Fibroblast of peridontal ligament (primary cell): ENCODE results near the gene ALS2.
A peak's percentile ranks its signal among the peaks of the same experiment; 100 is the strongest.
"Not testable (repeated sequence)": the region's sequence is repeated elsewhere in the genome, so short reads cannot be mapped to it uniquely, and the experiment has no call there.

Source experiments
- DNase-seq: peaks from one replicate; pipeline ENCODE4 v3.0.0-alpha.2; 2010; ENCODE audit errors: extremely low read depth

ALS2 gene

GRCh38 chr2:201780674-201781493 is at the start of gene ALS2:
ALS2 (minus strand) TSS chr2:201780933; CDS start chr2:201768885, 12,048 bp downstream.
- DNase-seq = peak; percentile 99

DNA sequence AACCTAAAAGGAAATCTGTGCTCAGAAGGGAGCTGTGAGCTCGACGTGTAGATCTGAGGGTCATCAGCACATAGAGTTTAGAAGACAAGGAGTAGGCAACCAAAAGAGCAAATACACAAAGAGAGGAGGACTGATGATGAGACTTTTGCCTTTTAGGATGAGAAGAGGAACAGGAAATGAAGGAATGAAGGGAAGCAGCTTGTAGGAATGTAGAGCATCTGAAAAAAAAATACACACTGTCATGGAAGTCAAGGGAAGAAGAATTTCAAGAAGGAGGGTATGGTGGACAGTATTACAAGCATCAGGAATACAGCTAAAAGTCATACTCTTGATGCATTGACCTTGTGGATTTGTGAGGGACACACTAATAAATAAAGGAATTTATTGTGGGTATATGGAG is 47.5 kb upstream of the ALS2 start:
- no peak for DNase-seq

DNA sequence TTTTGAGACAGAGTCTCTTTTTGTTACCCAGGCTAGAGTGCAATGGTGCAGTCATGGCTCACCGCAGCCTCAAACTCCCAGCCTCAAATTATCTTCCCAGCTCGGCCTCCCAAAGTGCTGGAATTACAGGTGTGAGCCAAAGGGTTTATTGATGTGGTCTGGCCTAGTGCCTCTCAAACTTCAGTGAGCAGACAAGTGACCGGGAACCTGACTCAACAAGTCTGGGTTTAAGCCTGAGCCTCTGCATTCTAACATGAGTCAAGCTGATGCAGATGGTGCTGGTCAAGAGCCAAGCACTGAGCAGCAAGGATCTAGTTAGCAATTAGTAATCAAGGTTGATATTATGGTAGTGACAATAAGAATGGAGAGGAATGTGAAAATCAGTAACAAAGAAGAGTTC is 46.9 kb upstream of the ALS2 start:
- no peak for DNase-seq

- DNase-seq = no peak
Measured at GRCh38 chr2:201824212-201824611, 43.5 kb upstream of the ALS2 start.

DNA sequence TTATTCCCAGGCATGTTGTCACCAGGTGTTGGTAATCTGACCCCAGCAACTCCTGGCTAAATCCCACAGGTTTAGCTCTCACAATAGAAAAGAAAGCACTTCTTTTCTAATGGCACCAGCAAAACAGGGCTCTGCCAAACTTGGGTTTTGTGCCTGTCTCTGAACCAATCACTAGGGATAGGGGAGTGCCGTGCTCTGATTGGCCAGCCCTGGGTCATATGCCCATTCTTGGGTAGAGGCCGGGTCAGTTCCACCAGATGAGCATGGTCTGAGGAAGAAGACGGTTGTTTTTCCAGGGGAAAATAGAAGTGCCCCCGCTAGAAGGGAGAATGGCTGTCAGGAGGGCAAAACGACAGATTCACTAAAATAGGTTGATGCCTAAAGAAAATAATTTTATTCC is 40.3 kb upstream of the ALS2 start:
- no peak for DNase-seq

GRCh38 chr2:201820383-201821007 is 39.8 kb upstream of the ALS2 start:
- DNase-seq = no peak

DNA sequence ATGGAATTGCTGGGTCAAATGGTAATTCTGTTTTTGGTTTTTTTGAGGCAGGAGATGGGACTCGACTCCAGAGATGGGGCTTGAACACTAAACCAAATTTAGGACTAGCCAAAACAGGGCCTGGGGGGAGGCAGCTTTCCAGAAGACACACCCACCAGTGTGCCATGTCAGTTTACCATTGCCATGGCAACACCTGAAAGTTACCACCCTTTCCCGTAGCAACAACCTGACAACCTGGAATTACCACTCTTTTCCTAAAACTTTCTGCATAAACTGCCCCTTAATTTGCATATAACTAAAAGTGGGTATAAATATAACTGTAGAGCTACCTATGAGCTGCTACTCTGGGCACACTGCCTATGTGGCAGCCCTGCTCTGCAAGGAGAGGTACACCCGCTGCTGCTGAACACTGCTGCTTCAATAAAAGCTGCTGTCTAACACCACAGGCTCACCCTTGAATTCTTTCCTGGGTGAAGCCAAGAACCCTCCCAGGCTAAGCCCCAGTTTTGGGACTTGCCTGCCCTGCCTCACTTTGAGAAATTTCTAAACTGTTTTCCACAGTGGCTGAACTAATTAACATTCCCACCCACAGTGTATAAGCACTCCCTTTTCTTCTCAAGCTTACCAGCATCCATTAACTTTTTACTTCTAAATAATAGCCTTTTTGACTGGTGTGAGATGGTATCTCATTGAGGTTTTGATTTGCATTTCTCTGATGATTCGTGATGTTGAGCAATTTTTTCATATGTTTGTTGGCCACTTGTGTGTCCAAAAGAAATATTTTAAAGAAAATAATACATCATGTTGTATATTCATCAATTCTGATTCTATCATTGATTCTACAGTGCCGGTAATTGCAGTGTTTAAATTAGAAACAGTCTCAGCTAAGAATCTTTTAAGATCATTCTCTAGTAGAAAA is 36.2 kb upstream of the ALS2 start:
- DNase-seq = peak; percentile 47

GRCh38 chr2:201813996-201814760 is 33.4 kb upstream of the ALS2 start:
- peak; percentile 70 for DNase-seq

DNA sequence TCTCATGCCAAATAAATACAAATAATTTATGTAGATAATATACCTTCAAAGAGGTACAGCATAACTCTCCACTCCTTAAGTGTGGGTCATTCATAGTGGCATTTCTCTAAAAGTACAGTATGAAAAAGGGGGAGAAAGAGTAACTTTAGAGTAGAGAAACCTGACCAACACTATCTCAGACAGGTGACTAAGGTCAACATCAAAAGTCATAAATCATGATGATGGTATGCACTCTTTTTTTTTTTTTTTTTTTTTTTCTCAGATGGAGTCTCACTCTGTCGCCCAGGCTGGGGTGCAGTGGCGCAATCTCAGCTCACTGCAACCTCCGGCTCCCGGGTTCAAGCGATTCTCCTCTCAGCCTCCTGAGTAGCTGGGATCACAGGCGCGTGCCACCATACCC is 29.9 kb upstream of the ALS2 start:
- DNase-seq = not testable (repeated sequence)

GRCh38 chr2:201809633-201810032 is 28.9 kb upstream of the ALS2 start:
- DNase-seq = no peak

GRCh38 chr2:201808027-201808426 is 27.3 kb upstream of the ALS2 start:
- no peak for DNase-seq

GRCh38 chr2:201807452-201807999 is 26.8 kb upstream of the ALS2 start:
- DNase-seq = peak; percentile 98

GRCh38 chr2:201806442-201807170 is 25.9 kb upstream of the ALS2 start, which contains the start of gene CDK15:
CDK15 (plus strand) TSS chr2:201806537; CDS start chr2:201806665, 128 bp downstream.
- peak; percentile 62 for DNase-seq

DNA sequence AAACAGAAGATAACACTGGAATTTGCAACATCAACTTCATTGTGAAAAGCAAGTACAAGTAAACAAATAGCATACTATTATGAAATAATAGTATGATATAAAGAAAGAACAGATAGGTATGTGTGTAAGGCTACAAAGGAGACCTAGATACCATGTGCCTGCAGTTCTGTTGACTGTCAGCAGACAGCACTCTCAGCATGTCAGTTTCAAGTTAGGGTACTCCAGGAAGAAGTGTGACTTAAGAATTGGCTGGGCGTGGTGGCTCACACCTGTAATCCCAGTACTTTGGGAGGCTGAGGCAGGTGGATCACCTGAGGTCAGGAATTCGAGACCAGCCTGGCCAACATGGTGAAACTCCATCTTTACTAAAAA is 18.2 kb upstream of the ALS2 start:
- peak; percentile 67 for DNase-seq

GRCh38 chr2:201798252-201798913 is 17.6 kb upstream of the ALS2 start:
- peak; percentile 96 for DNase-seq

DNA sequence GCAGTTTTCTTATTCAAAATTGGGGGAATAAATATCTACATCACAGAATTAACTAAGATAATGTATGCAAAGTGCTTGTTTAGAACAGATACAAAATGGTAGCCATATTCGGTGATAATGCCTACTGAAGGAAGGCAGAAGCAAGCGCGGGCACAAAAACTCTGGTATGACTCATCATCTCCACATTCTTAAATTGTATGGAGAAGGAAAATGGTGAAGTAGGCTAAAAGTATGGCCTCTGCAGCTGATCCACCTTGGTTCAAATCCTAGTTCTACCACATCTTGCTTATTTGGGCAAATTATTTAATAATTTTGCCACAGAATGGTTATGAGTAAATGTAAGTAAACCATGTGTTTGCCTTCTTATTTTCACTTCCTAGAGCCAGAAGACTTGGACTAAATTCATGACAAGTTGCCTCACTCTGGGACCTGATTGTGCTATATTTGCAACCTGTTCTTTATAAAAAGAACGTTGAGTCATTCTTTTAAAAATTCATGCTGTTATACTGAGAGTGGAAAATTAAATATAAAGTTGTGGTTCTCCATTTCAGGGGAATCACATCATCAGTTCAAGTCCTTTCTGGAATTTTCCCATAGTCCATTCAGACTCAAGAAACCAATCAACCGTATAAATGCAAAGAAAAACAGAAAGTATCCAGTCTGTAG is 16.6 kb upstream of the ALS2 start:
- DNase-seq = peak; percentile 97

DNA sequence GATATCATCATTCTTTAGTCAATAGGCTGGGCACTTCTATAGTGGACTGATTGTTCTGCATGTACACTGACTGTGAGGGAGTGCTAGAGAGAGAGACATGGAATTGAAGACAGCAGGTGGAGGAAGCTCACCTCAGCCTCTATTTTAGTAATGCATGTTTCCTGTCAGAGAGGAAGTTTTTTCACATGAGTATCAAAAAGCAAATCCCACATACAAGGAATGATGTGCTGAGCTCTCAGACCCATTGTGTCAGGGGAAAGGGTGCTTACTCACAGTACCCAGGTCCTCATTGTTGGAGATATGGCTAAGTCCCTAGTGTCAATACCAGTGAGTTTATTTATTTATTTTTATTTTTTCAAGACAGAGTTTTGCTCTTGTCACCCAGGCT is 15.7 kb upstream of the ALS2 start:
- DNase-seq = no peak

DNA sequence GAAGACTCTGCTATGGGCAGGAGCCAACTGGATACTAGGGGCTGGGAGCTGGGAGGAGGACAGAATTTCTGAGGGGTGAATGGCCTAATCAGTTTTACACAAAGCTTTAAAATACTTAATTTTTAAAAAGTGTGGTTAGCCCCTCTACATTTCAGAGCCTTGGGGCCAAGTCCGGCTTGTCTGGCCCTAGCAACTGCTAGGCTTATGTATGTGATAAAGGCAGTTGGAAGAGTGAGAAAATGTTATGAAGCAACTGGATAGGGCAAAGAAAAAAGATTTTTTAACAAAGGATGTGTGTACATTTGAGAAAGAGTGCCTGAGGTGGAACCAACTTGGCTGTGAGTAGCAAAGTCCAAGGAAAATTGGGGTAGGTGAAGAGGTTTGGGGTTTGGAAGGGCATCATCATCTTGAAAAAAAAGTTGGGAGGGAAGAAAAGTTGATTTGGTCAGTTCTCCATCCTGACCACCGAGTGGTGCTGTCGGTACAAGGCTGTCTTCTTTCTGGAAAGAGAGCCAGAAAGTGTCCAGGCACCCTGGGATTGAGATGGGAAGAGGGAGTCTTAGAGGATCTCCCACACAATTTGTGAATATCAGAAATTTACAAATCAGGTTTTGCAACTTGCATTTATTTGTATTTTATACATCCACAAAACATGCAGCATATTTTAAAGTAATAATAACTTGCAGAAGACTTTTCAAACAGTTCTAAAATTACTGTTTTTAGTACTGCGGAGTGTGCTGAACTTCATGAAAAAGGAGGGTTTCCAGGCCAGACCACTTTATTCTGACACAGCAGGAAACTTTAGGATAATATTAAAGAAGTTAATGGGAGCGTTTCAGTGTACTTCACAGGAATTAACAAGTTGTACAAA is 15.1 kb upstream of the ALS2 start:
- DNase-seq = peak; percentile 74
